HCT116 (cell line): ENCODE data around the gene DEF6. TPM values are rescaled to one million over a fixed set of nuclear protein-coding genes. Genes with fewer than 3 reads are reported as not detected.

ENCODE experiments used
- ATAC-seq: fragments of 200-7000 bp; cut with Tn5 transposase; 2 replicates; pipeline ENCODE4 v1.9.1; 2020; ENCODE audit warnings: mild to moderate bottlenecking, moderate library complexity
- BruUV-seq: library from RNA; stranded (reverse); fragments of 400-500 nt; replicated peaks from 2 replicates; lab custom pipeline; 2021; lab: Mats Ljungman, UMichigan
- CTCF ChIA-PET: fragments of 300-600 bp; sonication (Branson Sonifier 250); formaldehyde crosslinking; loops from one replicate; lab custom pipeline; 2021; ENCODE audit warnings: antibody characterized with exemption; lab: Charles Lee
- POLR2A ChIA-PET: fragments of 300-600, 350-600 bp; sonication (Branson Sonifier 250); formaldehyde crosslinking; loops from one replicate; lab custom pipeline; 2021; ENCODE audit warnings: antibody characterized with exemption; lab: Charles Lee
- RAD21 ChIA-PET, 2 experiments: fragments of 300-600 bp; sonication (Branson Sonifier 250); formaldehyde crosslinking; loops; one replicate each; lab custom pipeline; 2023; ENCODE audit warnings: low total read pairs in 2 of 2; ENCODE audit not compliant: uncharacterized antibody in 2 of 2, unreplicated experiment in 2 of 2, low non-redundant PET in 1 of 2; lab: Charles Lee
- DNase-seq: peaks from one replicate; pipeline ENCODE4 v3.0.0-alpha.2; 2010; ENCODE audit warnings: low read depth, low spot score
- H2AFZ ChIP-seq: fragments of 200-600 bp; shearing (Covaris generic), sonication (generic); 2 replicates; pipeline ENCODE4 v1.6.1; 2017; ENCODE audit warnings: low read depth, mixed run types, mixed read lengths, antibody characterized with exemption, low read length; ENCODE audit not compliant: poor library complexity, severe bottlenecking
- H3K27ac ChIP-seq: 2 replicates; pipeline ENCODE4 v1.5.1; 2012; ENCODE audit warnings: low read depth, low read length
- H3K27me3 ChIP-seq: fragments of 200-600 bp; sonication (generic); 2 replicates; pipeline ENCODE4 v1.6.1; 2016; ENCODE audit warnings: mixed run types, low read length, mixed read lengths; ENCODE audit not compliant: insufficient read depth
- H3K36me3 ChIP-seq, 2 experiments: fragments of 200-500 bp in 1 of 2; fragments of 200-600 bp in 1 of 2; sonication (Bioruptor generic) in 1 of 2; sonication (generic) in 1 of 2; 2 replicates each; pipeline versions ENCODE4 v1.5.1 to v1.6.1; 2014 to 2016; ENCODE audit warnings: low read length in 2 of 2, inconsistent platforms in 1 of 2, mixed read lengths in 1 of 2, mixed run types in 1 of 2; ENCODE audit not compliant: insufficient read depth in 2 of 2, control insufficient read depth in 1 of 2
- H3K4me1 ChIP-seq, 2 experiments: fragments of 200-600 bp in 1 of 2; sonication (generic) in 1 of 2; 2 replicates each; pipeline versions ENCODE4 v1.5.1 to v1.6.1; 2012 to 2017; ENCODE audit warnings: low read length in 2 of 2, inconsistent platforms in 1 of 2, mild to moderate bottlenecking in 1 of 2, mixed read lengths in 1 of 2, mixed run types in 1 of 2, moderate library complexity in 1 of 2; ENCODE audit not compliant: insufficient read depth in 2 of 2, control insufficient read depth in 1 of 2
- H3K4me2 ChIP-seq: fragments of 200-600 bp; sonication (generic); 2 replicates; pipeline ENCODE4 v1.6.1; 2017; ENCODE audit warnings: mixed run types, low read length, mixed read lengths
- H3K4me3 ChIP-seq, 2 experiments: fragments of 200-600 bp in 1 of 2; sonication (generic) in 1 of 2; replicated peaks in 1 of 2; 2 replicates each; pipeline ENCODE4 v1.5.1; 2011 to 2016; ENCODE audit warnings: low read length in 2 of 2, control low read depth in 1 of 2, low read depth in 1 of 2, mild to moderate bottlenecking in 1 of 2, mixed read lengths in 1 of 2, mixed run types in 1 of 2
- H3K79me2 ChIP-seq: fragments of 200-600 bp; sonication (generic); 2 replicates; pipeline ENCODE4 v1.6.1; 2017; ENCODE audit warnings: mild to moderate bottlenecking, mixed run types, low read length, moderate library complexity, mixed read lengths; ENCODE audit not compliant: insufficient read depth
- H3K9ac ChIP-seq: fragments of 200-600 bp; sonication (generic); 2 replicates; pipeline ENCODE4 v1.6.1; 2016; ENCODE audit warnings: low read length, mixed read lengths
- H3K9me2 ChIP-seq: fragments of 200-600 bp; sonication (generic), shearing (Covaris generic); 2 replicates; pipeline ENCODE4 v1.6.1; 2017; ENCODE audit warnings: mixed run types, mild to moderate bottlenecking, moderate library complexity; ENCODE audit not compliant: insufficient read depth
- H3K9me3 ChIP-seq, 2 experiments: fragments of 200-500 bp in 1 of 2; fragments of 200-600 bp in 1 of 2; sonication (Bioruptor generic) in 1 of 2; sonication (generic) in 1 of 2; 2 replicates each; pipeline ENCODE4 v1.6.1; 2014 to 2017; ENCODE audit warnings: low read length in 2 of 2, mixed read lengths in 2 of 2, inconsistent platforms in 1 of 2, low read depth in 1 of 2, mild to moderate bottlenecking in 1 of 2, mixed run types in 1 of 2, moderate library complexity in 1 of 2; ENCODE audit not compliant: control insufficient read depth in 1 of 2, insufficient read depth in 1 of 2
- H4K20me1 ChIP-seq: fragments of 200-600 bp; sonication (generic), shearing (Covaris generic); 2 replicates; pipeline ENCODE4 v1.6.1; 2017; ENCODE audit warnings: mixed run types, mild to moderate bottlenecking, moderate library complexity; ENCODE audit not compliant: insufficient read depth
- ATF3 ChIP-seq: IDR thresholded peaks from 2 replicates; pipeline ENCODE4 v1.6.1; 2012
- CEBPB ChIP-seq: IDR thresholded peaks from 2 replicates; pipeline ENCODE4 v1.6.1; 2012; ENCODE audit warnings: low read depth
- CTCF ChIP-seq, 3 experiments: fragments of 200-600 bp in 1 of 3; sonication (generic) in 1 of 3; IDR thresholded peaks in 2 of 3; conservative IDR thresholded peaks in 1 of 3; 2 replicates each; pipeline ENCODE4 v1.5.1; 2012 to 2017; ENCODE audit warnings: low read depth in 2 of 3, low read length in 2 of 3, antibody characterized with exemption in 1 of 3, borderline replicate concordance in 1 of 3, control low read depth in 1 of 3, mild to moderate bottlenecking in 1 of 3, mixed read lengths in 1 of 3, mixed run types in 1 of 3, moderate library complexity in 1 of 3; ENCODE audit not compliant: insufficient read depth in 1 of 3
- EGR1 ChIP-seq: IDR thresholded peaks from 2 replicates; pipeline ENCODE4 v1.6.1; 2012; ENCODE audit warnings: low read depth
- EZH2phosphoT487 ChIP-seq: fragments of 200-600 bp; IDR thresholded peaks from 2 replicates; pipeline ENCODE4 v1.6.1; 2018; ENCODE audit warnings: antibody characterized with exemption, borderline replicate concordance
- JUND ChIP-seq: IDR thresholded peaks from 2 replicates; pipeline ENCODE4 v1.6.1; 2012
- POLR2A ChIP-seq: IDR thresholded peaks from 2 replicates; pipeline ENCODE4 v1.7.0; 2011; ENCODE audit warnings: borderline replicate concordance; ENCODE audit not compliant: insufficient read depth, insufficient read length; ENCODE audit errors: extremely low read depth
- RAD21 ChIP-seq: IDR thresholded peaks from 2 replicates; pipeline ENCODE4 v1.6.1; 2012; ENCODE audit warnings: low read depth, mild to moderate bottlenecking
- SIN3A ChIP-seq: IDR thresholded peaks from 2 replicates; pipeline ENCODE4 v1.6.1; 2012; ENCODE audit warnings: low read depth
- SP1 ChIP-seq: IDR thresholded peaks from 2 replicates; pipeline ENCODE4 v1.6.1; 2012; ENCODE audit warnings: low read depth
- SRF ChIP-seq: IDR thresholded peaks from 2 replicates; pipeline ENCODE4 v1.6.1; 2012; ENCODE audit warnings: low read depth
- TCF7L2 ChIP-seq: IDR thresholded peaks from 2 replicates; pipeline ENCODE4 v1.7.0; 2011; ENCODE audit warnings: borderline replicate concordance, inconsistent platforms; ENCODE audit not compliant: insufficient read depth, insufficient read length; ENCODE audit errors: extremely low read depth
- ZBTB33 ChIP-seq: IDR thresholded peaks from 2 replicates; pipeline ENCODE4 v1.6.1; 2011; ENCODE audit warnings: mild to moderate bottlenecking, low read length, moderate library complexity; ENCODE audit not compliant: insufficient replicate concordance; ENCODE audit errors: extremely low read depth
- intact Hi-C: fragments of 100-400 bp; cut with micrococcal nuclease; formaldehyde crosslinking; loops from 2 replicates; pipeline ENCODE4 v1.10.0; 2022
- total RNA-seq: library from RNA; stranded (reverse); gene quantifications from one replicate; pipeline ENCODE4 v1.2.1, GENCODE V29; 2021; ENCODE audit not compliant: unreplicated experiment

DEF6 gene
- total RNA-seq, 1 experiment from 2014 or later, result 40.4 TPM

GRCh38 chr6:35295036-35295435 lies 2.6 kb upstream of the DEF6 start:
- H3K36me3 ChIP-seq, result peaks cover 11 to 17% of the 10 kb centered on the region in 2 experiments; a peak in 3 of 4 replicates
- H4K20me1 ChIP-seq, result no peaks in the 10 kb centered on the region
- ChIA-PET RAD21 (interaction anchor here in 1 of 2 experiments (1.7 kb wide), 1 partner anchor 154 kb away, joined by 5 read pairs; no protein-coding TSS in a partner anchor), POLR2A (no interaction called here), CTCF (interaction anchor here (1.2 to 3.8 kb wide), 3 partner anchors 47 to 155 kb away, joined by 3 to 46 read pairs (median 18); partner anchors contain the start of genes FANCE and PPARD)
- H3K27me3 ChIP-seq, result no peaks in the 10 kb centered on the region
- no peaks in the 10 kb centered on the region for H3K9me2 ChIP-seq
- peaks cover 14% of the 10 kb centered on the region; the same call in 1 of the 2 replicates for H3K79me2 ChIP-seq
- no peak overlapping the region for H3K4me2 ChIP-seq
- intact Hi-C loops, result no loop called here
- H3K9ac ChIP-seq, result no peak overlapping the region
- no peak overlapping the region for H2AFZ ChIP-seq
- DNase-seq (no peak), ATAC-seq (no peak)
- no peak overlapping the region for H3K27ac ChIP-seq
- H3K9me3 ChIP-seq, result no peaks in the 10 kb centered on the region
- H3K4me1 ChIP-seq, result peaks cover 7 to 25% of the 10 kb centered on the region in 2 experiments; a peak in 3 of 4 replicates
- BruUV-seq, result no TSS peak
- H3K4me3 ChIP-seq, result no peak overlapping the region
- no peak for TF ChIP-seq TCF7L2
- TF ChIP-seq SRF, result no peak
- no peak for TF ChIP-seq EGR1
- no peak for TF ChIP-seq POLR2A
- TF ChIP-seq RAD21, result no peak
- TF ChIP-seq SIN3A, result no peak

- H3K4me1 ChIP-seq, result peaks cover 7 to 25% of the 10 kb centered on the region in 2 experiments; a peak in 3 of 4 replicates
- no peaks in the 10 kb centered on the region for H3K9me3 ChIP-seq
- no peak overlapping the region for H2AFZ ChIP-seq
- H3K27me3 ChIP-seq, result no peaks in the 10 kb centered on the region
- H3K36me3 ChIP-seq, result peaks cover 10% of the 10 kb centered on the region in 2 experiments; a peak in 3 of 4 replicates
- H3K4me3 ChIP-seq, result no peak overlapping the region
- peaks cover 14% of the 10 kb centered on the region; the same call in 1 of the 2 replicates for H3K79me2 ChIP-seq
- BruUV-seq, result no TSS peak
- no peaks in the 10 kb centered on the region for H3K9me2 ChIP-seq
- intact Hi-C loops, result loop anchor here (2.0 kb wide), 2 partner anchors 47 to 441 kb away; partner anchors contain the start of genes ARMC12 and PPARD
- no peak overlapping the region for H3K27ac ChIP-seq
- POLR2A ChIA-PET, result interaction anchor here (2.0 kb wide), 1 partner anchor 172 kb away, joined by 6 read pairs; the partner anchor contains the start of gene RPL10A
- no peak overlapping the region for H3K9ac ChIP-seq
- H3K4me2 ChIP-seq, result no peak overlapping the region
- RAD21 ChIA-PET, result interaction anchor here in 1 of 2 experiments (1.7 kb wide), 1 partner anchor 154 kb away, joined by 5 read pairs; no protein-coding TSS in a partner anchor
- DNase-seq (no peak), ATAC-seq (no peak)
- no peaks in the 10 kb centered on the region for H4K20me1 ChIP-seq
- CTCF ChIA-PET, result interaction anchor here (0.6 to 3.8 kb wide), 4 partner anchors 46 to 154 kb away, joined by 3 to 46 read pairs (median 10); partner anchors contain the start of genes FANCE and PPARD
- TF ChIP-seq ZBTB33 (no peak), JUND (no peak), SIN3A (no peak), ATF3 (no peak), POLR2A (no peak), CTCF (IDR thresholded peaks at IDR 0.05 in 2 of 3, conservative IDR thresholded peaks at IDR 0.05 in 1 of 3; ENCODE audit: borderline replicate concordance in 1 of 3, insufficient read depth in 1 of 3, low read depth in 2 of 3, low read length in 2 of 3) (no peak), SP1 (no peak), CEBPB (no peak), EZH2phosphoT487 (no peak)
Measured at GRCh38 chr6:35295521-35296315, 1.9 kb upstream of the DEF6 start.
